WTC11 (cell line): ENCODE results near the gene FBXO48. TPM values are rescaled to one million over a fixed set of nuclear protein-coding genes. Genes with fewer than 3 reads are reported as not detected.

ENCODE experiments used
- ATAC-seq: fragments of 200-7000 bp; cut with Tn5 transposase; 2 replicates; pipeline ENCODE4 v1.10.0; 2021; ENCODE audit warnings: mild to moderate bottlenecking, moderate library complexity
- CTCF ChIA-PET: fragments of 300-600 bp; sonication (Branson Sonifier 250); formaldehyde crosslinking; loops from one replicate; lab custom pipeline; 2021; ENCODE audit warnings: antibody characterized with exemption; lab: Charles Lee
- POLR2A ChIA-PET: fragments of 350-600 bp; sonication (Branson Sonifier 250); formaldehyde crosslinking; loops from one replicate; lab custom pipeline; 2021; ENCODE audit warnings: antibody characterized with exemption; lab: Charles Lee
- DNase-seq: peaks from one replicate; pipeline ENCODE4 v3.0.0; 2021; ENCODE audit warnings: low spot score
- H3K27ac Mint-ChIP-seq: 2 replicates; pipeline ENCODE4 v1.8.0; 2021; ENCODE audit warnings: mixed read lengths
- H3K27me3 Mint-ChIP-seq: 2 replicates; pipeline ENCODE4 v1.8.0; 2021; ENCODE audit warnings: low read depth, mild to moderate bottlenecking, moderate library complexity, mixed read lengths
- H3K36me3 Mint-ChIP-seq: 2 replicates; pipeline ENCODE4 v1.8.0; 2021; ENCODE audit warnings: mixed read lengths
- H3K4me1 Mint-ChIP-seq: 2 replicates; pipeline ENCODE4 v1.8.0; 2022; ENCODE audit warnings: mixed read lengths
- H3K4me3 Mint-ChIP-seq: 2 replicates; pipeline ENCODE4 v1.8.0; 2021; ENCODE audit warnings: mild to moderate bottlenecking, moderate library complexity, mixed read lengths
- H3K9me3 Mint-ChIP-seq: 2 replicates; pipeline ENCODE4 v1.8.0; 2021; ENCODE audit warnings: mixed read lengths
- CBFB ChIP-seq: sonication (generic); formaldehyde crosslinking; IDR thresholded peaks from 2 replicates; pipeline ENCODE4 v1.8.1; 2022; ENCODE audit warnings: mild to moderate bottlenecking, low read depth, missing genetic modification reagents
- CTCF ChIP-seq: fragments of 200-600 bp; IDR thresholded peaks from 2 replicates; pipeline ENCODE4 v1.8.0; 2022; ENCODE audit warnings: antibody characterized with exemption
- ELF4 ChIP-seq: sonication (generic); formaldehyde crosslinking; IDR thresholded peaks from 2 replicates; pipeline ENCODE4 v1.8.1; 2022; ENCODE audit warnings: low read depth, mild to moderate bottlenecking, moderate library complexity, missing genetic modification reagents
- EMX1 ChIP-seq: fragments of 250-450 bp; sonication (Bioruptor Pico); IDR thresholded peaks from 2 replicates; pipeline ENCODE4 v1.8.0; 2021; ENCODE audit warnings: mild to moderate bottlenecking
- ETV6 ChIP-seq: sonication (generic); formaldehyde crosslinking; IDR thresholded peaks from 2 replicates; pipeline ENCODE4 v1.8.1; 2022; ENCODE audit warnings: mild to moderate bottlenecking, missing genetic modification reagents
- FOXP1 ChIP-seq: sonication (generic); formaldehyde crosslinking; IDR thresholded peaks from 2 replicates; pipeline ENCODE4 v1.8.0; 2022; ENCODE audit warnings: missing genetic modification reagents, mild to moderate bottlenecking, moderate library complexity, borderline replicate concordance
- GTF2I ChIP-seq: fragments of 250-450 bp; sonication (Bioruptor Pico); conservative IDR thresholded peaks from 2 replicates; pipeline ENCODE4 v1.4.0; 2021; ENCODE audit warnings: mild to moderate bottlenecking
- JUN ChIP-seq: sonication (generic); formaldehyde crosslinking; IDR thresholded peaks from 2 replicates; pipeline ENCODE4 v1.8.0; 2023; ENCODE audit warnings: mild to moderate bottlenecking, missing genetic modification reagents
- MXD4 ChIP-seq: fragments of 250-450 bp; sonication (Bioruptor Pico); IDR thresholded peaks from 2 replicates; pipeline ENCODE4 v1.8.0; 2021; ENCODE audit warnings: mild to moderate bottlenecking, moderate library complexity, borderline replicate concordance
- NFYB ChIP-seq: sonication (generic); formaldehyde crosslinking; conservative IDR thresholded peaks from 2 replicates; pipeline ENCODE4 v1.8.0; 2022; ENCODE audit warnings: low read depth, missing genetic modification reagents
- NR1H2 ChIP-seq: sonication (generic); formaldehyde crosslinking; IDR thresholded peaks from 2 replicates; pipeline ENCODE4 v1.9.0; 2021; ENCODE audit warnings: mild to moderate bottlenecking, moderate library complexity, missing genetic modification reagents
- RELA ChIP-seq: sonication (generic); formaldehyde crosslinking; IDR thresholded peaks from 2 replicates; pipeline ENCODE4 v1.8.1; 2022; ENCODE audit warnings: missing genetic modification reagents, mild to moderate bottlenecking, borderline replicate concordance
- SP1 ChIP-seq: sonication (generic); formaldehyde crosslinking; conservative IDR thresholded peaks from 2 replicates; pipeline ENCODE4 v1.8.1; 2022; ENCODE audit warnings: missing genetic modification reagents
- TCF7 ChIP-seq: sonication (generic); formaldehyde crosslinking; IDR thresholded peaks from 2 replicates; pipeline ENCODE4 v1.8.0; 2022; ENCODE audit warnings: mild to moderate bottlenecking, low read depth, missing genetic modification reagents, moderate library complexity
- TP53 ChIP-seq: sonication (generic); formaldehyde crosslinking; IDR thresholded peaks from 2 replicates; pipeline ENCODE4 v1.8.1; 2023; ENCODE audit warnings: mild to moderate bottlenecking, missing genetic modification reagents
- ZMAT4 ChIP-seq: fragments of 250-450 bp; sonication (Bioruptor Pico); IDR thresholded peaks from 2 replicates; pipeline ENCODE4 v1.9.0; 2021; ENCODE audit warnings: mild to moderate bottlenecking
- ZNF121 ChIP-seq: sonication (generic); formaldehyde crosslinking; IDR thresholded peaks from 2 replicates; pipeline ENCODE4 v1.8.0; 2023; ENCODE audit warnings: missing genetic modification reagents
- ZNF263 ChIP-seq: sonication (generic); formaldehyde crosslinking; IDR thresholded peaks from 2 replicates; pipeline ENCODE4 v1.8.1; 2022; ENCODE audit warnings: low read depth, mild to moderate bottlenecking, moderate library complexity, missing genetic modification reagents
- ZNF317 ChIP-seq: sonication (generic); formaldehyde crosslinking; IDR thresholded peaks from 2 replicates; pipeline ENCODE4 v1.8.1; 2023; ENCODE audit warnings: low read depth, mild to moderate bottlenecking, moderate library complexity, missing genetic modification reagents, borderline replicate concordance
- ZNF671 ChIP-seq: fragments of 250-450 bp; sonication (Bioruptor Pico); IDR thresholded peaks from 2 replicates; pipeline ENCODE4 v1.8.0; 2021; ENCODE audit warnings: mild to moderate bottlenecking
- total RNA-seq: library from RNA; stranded (reverse); gene quantifications from 3 replicates; pipeline ENCODE4 v1.2.3, GENCODE V29; 2021
- TF ChIP-seq, protein P1 (sequence below): fragments of 250-450 bp; sonication (Bioruptor Pico); IDR thresholded peaks from 2 replicates; pipeline ENCODE4 v2.1.2; 2022; ENCODE audit warnings: mild to moderate bottlenecking, moderate library complexity
- TF ChIP-seq, protein P2 (sequence below): sonication (generic); formaldehyde crosslinking; IDR thresholded peaks from 2 replicates; pipeline ENCODE4 v1.8.0; 2023; ENCODE audit warnings: missing genetic modification reagents
- TF ChIP-seq, protein P3 (sequence below): sonication (generic); formaldehyde crosslinking; IDR thresholded peaks from 2 replicates; pipeline ENCODE4 v1.8.0; 2022; ENCODE audit warnings: mild to moderate bottlenecking, missing genetic modification reagents
- TF ChIP-seq, protein P4 (sequence below): sonication (generic); formaldehyde crosslinking; IDR thresholded peaks from 2 replicates; pipeline ENCODE4 v1.8.0; 2023; ENCODE audit warnings: mild to moderate bottlenecking, missing genetic modification reagents

FBXO48 gene
- total RNA-seq, 1 experiment from 2014 or later, result 1.3 TPM

- Mint-ChIP-seq H3K27ac (no peak overlapping the region), H3K4me3 (no peak overlapping the region), H3K27me3 (no peaks in the 10 kb centered on the region), H3K4me1 (peaks cover 19% of the 10 kb centered on the region), H3K36me3 (no peaks in the 10 kb centered on the region), H3K9me3 (no peaks in the 10 kb centered on the region)
- ChIA-PET CTCF (interaction anchor here (0.9 kb wide), 1 partner anchor 27 kb away, joined by 5 read pairs; no protein-coding TSS in a partner anchor), POLR2A (no interaction called here)
- ATAC-seq, result no peak
- TF ChIP-seq, protein P1, sequence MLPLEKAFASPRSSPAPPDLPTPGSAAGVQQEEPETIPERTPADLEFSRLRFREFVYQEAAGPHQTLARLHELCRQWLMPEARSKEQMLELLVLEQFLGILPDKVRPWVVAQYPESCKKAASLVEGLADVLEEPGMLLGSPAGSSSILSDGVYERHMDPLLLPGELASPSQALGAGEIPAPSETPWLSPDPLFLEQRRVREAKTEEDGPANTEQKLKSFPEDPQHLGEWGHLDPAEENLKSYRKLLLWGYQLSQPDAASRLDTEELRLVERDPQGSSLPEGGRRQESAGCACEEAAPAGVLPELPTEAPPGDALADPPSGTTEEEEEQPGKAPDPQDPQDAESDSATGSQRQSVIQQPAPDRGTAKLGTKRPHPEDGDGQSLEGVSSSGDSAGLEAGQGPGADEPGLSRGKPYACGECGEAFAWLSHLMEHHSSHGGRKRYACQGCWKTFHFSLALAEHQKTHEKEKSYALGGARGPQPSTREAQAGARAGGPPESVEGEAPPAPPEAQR (CRISPR knock-in tag), result no peak
- TF ChIP-seq RELA (CRISPR knock-in tag), result no peak
- no peak for TF ChIP-seq CBFB (CRISPR knock-in tag)
- TF ChIP-seq TP53 (CRISPR knock-in tag), result no peak
- TF ChIP-seq EMX1, result no peak
- no peak for TF ChIP-seq JUN (CRISPR knock-in tag)
- TF ChIP-seq NFYB (CRISPR knock-in tag), result no peak
- no peak for TF ChIP-seq TCF7
- no peak for TF ChIP-seq NR1H2 (CRISPR knock-in tag)
- TF ChIP-seq, protein P2, sequence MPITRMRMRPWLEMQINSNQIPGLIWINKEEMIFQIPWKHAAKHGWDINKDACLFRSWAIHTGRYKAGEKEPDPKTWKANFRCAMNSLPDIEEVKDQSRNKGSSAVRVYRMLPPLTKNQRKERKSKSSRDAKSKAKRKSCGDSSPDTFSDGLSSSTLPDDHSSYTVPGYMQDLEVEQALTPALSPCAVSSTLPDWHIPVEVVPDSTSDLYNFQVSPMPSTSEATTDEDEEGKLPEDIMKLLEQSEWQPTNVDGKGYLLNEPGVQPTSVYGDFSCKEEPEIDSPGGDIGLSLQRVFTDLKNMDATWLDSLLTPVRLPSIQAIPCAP (CRISPR knock-in tag), result no peak
- no peak for TF ChIP-seq ZMAT4 (CRISPR knock-in tag)
- no peak for TF ChIP-seq ZNF671 (CRISPR knock-in tag)
- TF ChIP-seq ZNF263 (CRISPR knock-in tag), result no peak
- TF ChIP-seq ZNF317 (CRISPR knock-in tag), result no peak
- no peak for TF ChIP-seq ETV6 (CRISPR knock-in tag)
- DNase-seq, result no peak
Observed at GRCh38 chr2:68414452-68414851, 52.6 kb downstream of the FBXO48 start.

DNA sequence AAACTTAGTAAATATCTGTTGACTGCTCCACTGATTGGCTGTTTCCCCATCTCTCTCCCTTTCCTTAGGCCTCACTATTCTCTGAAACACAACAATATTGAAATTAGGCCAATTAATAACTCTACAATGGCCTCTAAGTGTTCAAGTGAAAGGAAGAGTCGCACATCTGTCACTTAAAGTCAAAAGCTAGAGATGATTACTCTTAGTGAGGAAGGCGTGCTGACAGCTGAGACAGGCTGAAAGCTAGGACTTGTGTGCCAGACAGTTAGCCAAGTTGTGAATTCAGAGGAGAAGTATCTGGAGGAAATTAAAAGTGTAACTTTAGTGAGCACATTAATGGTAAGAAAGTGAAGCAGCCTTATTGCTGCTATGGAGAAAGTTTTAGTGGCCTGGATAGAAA is 53.6 kb downstream of the FBXO48 start:
- ATAC-seq (no peak), DNase-seq (no peak)
- TF ChIP-seq ZNF671 (CRISPR knock-in tag) (no peak), ZNF317 (CRISPR knock-in tag) (no peak), EMX1 (no peak), SP1 (CRISPR knock-in tag) (no peak), ELF4 (no peak), ZNF121 (CRISPR knock-in tag) (no peak), FOXP1 (CRISPR knock-in tag) (no peak), GTF2I (CRISPR knock-in tag) (no peak)
- TF ChIP-seq, all 79 proteins: peak for 0
- H3K27ac Mint-ChIP-seq, result no peak overlapping the region
- no peaks in the 10 kb centered on the region for H3K9me3 Mint-ChIP-seq
- H3K4me3 Mint-ChIP-seq, result no peak overlapping the region
- H3K4me1 Mint-ChIP-seq, result peaks cover 9% of the 10 kb centered on the region
- H3K27me3 Mint-ChIP-seq, result no peaks in the 10 kb centered on the region
- CTCF ChIA-PET, result no interaction called here
- POLR2A ChIA-PET, result no interaction called here
- H3K36me3 Mint-ChIP-seq, result no peaks in the 10 kb centered on the region

DNA sequence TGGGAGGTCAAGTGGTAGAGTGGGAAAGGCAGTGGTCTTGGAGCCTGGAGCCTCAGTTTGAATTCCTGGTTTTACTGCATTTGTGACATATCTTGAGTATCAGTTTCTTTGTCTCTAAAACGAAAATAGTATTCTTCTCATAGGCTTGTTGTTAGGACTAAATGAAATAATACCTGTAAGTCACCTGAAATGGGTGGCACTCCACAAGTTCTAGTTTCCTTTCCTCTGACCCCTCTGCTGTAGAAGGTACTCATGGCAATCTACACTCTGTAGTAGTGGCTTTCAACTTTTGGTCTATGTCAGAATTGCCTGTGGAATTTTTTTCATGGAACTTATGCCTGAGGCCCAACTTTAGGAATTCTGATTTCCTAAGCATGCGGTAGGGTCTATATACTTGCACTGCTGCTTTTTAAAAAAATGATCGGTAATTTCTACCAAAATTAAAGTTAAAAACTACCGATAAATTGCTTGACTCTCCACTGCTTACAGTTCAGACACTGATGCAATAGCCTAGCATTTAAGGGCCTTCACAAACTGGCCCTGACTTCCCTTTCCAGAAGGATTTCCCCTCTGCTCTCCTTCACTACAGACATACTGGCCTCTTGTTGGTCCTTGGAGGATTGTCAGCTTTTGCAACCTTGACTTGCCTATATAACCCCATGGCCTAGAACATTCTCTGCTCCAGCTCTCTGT is 54.8 kb downstream of the FBXO48 start:
- CTCF ChIA-PET, result no interaction called here
- peaks cover 4% of the 10 kb centered on the region; the same call in 1 of the 2 replicates for H3K27me3 Mint-ChIP-seq
- no peaks in the 10 kb centered on the region for H3K36me3 Mint-ChIP-seq
- POLR2A ChIA-PET, result no interaction called here
- peaks cover 8% of the 10 kb centered on the region for H3K9me3 Mint-ChIP-seq
- 0 out of 2 replicates have a peak, but pooled peaks cover 3% of the 10 kb centered on the region for H3K4me1 Mint-ChIP-seq
- ATAC-seq, result no peak
- no peak for DNase-seq
- H3K4me3 Mint-ChIP-seq, result no peak overlapping the region
- H3K27ac Mint-ChIP-seq, result no peak overlapping the region
- TF ChIP-seq MXD4 (no peak), CTCF (no peak), TP53 (CRISPR knock-in tag) (no peak)
- TF ChIP-seq, protein P3, sequence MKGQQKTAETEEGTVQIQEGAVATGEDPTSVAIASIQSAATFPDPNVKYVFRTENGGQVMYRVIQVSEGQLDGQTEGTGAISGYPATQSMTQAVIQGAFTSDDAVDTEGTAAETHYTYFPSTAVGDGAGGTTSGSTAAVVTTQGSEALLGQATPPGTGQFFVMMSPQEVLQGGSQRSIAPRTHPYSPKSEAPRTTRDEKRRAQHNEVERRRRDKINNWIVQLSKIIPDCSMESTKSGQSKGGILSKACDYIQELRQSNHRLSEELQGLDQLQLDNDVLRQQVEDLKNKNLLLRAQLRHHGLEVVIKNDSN (CRISPR knock-in tag), result no peak
- TF ChIP-seq, protein P4, sequence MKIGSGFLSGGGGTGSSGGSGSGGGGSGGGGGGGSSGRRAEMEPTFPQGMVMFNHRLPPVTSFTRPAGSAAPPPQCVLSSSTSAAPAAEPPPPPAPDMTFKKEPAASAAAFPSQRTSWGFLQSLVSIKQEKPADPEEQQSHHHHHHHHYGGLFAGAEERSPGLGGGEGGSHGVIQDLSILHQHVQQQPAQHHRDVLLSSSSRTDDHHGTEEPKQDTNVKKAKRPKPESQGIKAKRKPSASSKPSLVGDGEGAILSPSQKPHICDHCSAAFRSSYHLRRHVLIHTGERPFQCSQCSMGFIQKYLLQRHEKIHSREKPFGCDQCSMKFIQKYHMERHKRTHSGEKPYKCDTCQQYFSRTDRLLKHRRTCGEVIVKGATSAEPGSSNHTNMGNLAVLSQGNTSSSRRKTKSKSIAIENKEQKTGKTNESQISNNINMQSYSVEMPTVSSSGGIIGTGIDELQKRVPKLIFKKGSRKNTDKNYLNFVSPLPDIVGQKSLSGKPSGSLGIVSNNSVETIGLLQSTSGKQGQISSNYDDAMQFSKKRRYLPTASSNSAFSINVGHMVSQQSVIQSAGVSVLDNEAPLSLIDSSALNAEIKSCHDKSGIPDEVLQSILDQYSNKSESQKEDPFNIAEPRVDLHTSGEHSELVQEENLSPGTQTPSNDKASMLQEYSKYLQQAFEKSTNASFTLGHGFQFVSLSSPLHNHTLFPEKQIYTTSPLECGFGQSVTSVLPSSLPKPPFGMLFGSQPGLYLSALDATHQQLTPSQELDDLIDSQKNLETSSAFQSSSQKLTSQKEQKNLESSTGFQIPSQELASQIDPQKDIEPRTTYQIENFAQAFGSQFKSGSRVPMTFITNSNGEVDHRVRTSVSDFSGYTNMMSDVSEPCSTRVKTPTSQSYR (CRISPR knock-in tag), result no peak
